ENCODE measurements around the gene CLRN2. TPM values are rescaled to one million over a fixed set of nuclear protein-coding genes. Genes with fewer than 3 reads are reported as not detected.
A peak's percentile ranks its signal among the peaks of the same experiment; 100 is the strongest.

CLRN2 gene
- total RNA-seq, 1 experiment from 2014 or later = not detected

GRCh38 chr4:17515445-17516407 is 761 bp downstream of the CLRN2 start:
- Mint-ChIP-seq H3K9me3 (no peaks in the 10 kb centered on the region), H3K36me3 (no peaks in the 10 kb centered on the region), H3K27ac (no peak overlapping the region), H3K4me3 (no peak overlapping the region), H3K4me1 (peaks cover 58% of the 10 kb centered on the region), H3K27me3 (ENCODE audit: low read depth) (peaks cover 3% of the 10 kb centered on the region; the same call in 1 of the 2 replicates)
- ATAC-seq = no peak
- ChIA-PET CTCF (interaction anchor here (0.5 kb wide), 1 partner anchor 289 kb away, joined by 3 read pairs; no protein-coding TSS in a partner anchor), POLR2A (no interaction called here)
- no peak for DNase-seq (ENCODE audit: low spot score)
- TF ChIP-seq NFATC4 (CRISPR knock-in tag; IDR thresholded peaks at IDR 0.05) (no peak), PRRX2 (CRISPR knock-in tag; IDR thresholded peaks at IDR 0.05) (no peak), ZNF671 (CRISPR knock-in tag; IDR thresholded peaks at IDR 0.05) (no peak), FOXJ3 (CRISPR knock-in tag; IDR thresholded peaks at IDR 0.05; ENCODE audit: borderline replicate concordance) (no peak), ZNF425 (CRISPR knock-in tag; conservative IDR thresholded peaks at IDR 0.05) (no peak), ZMAT4 (CRISPR knock-in tag; IDR thresholded peaks at IDR 0.05) (no peak), KAT7 (CRISPR knock-in tag; IDR thresholded peaks at IDR 0.05; ENCODE audit: borderline replicate concordance) (no peak), NFE2L1 (CRISPR knock-in tag; IDR thresholded peaks at IDR 0.05) (no peak), CREB1 (CRISPR knock-in tag; IDR thresholded peaks at IDR 0.05) (no peak), ZSCAN18 (CRISPR knock-in tag; IDR thresholded peaks at IDR 0.05) (no peak), HMGA2 (CRISPR knock-in tag; IDR thresholded peaks at IDR 0.05) (no peak), GABPB1 (CRISPR knock-in tag; IDR thresholded peaks at IDR 0.05) (no peak), ZBTB21 (CRISPR knock-in tag; IDR thresholded peaks at IDR 0.05; ENCODE audit: borderline replicate concordance) (no peak), ESRRA (CRISPR knock-in tag; IDR thresholded peaks at IDR 0.05; ENCODE audit: borderline replicate concordance) (no peak)

GRCh38 chr4:17516980-17517379 is 2.0 kb downstream of the CLRN2 start:
- no peak for TF ChIP-seq GRHL2 (CRISPR knock-in tag; IDR thresholded peaks at IDR 0.05; ENCODE audit: insufficient replicate concordance, severe bottlenecking)
- CTCF ChIA-PET = no interaction called here
- peak; percentile 18 for ATAC-seq
- H3K4me3 Mint-ChIP-seq = peak overlapping the region; percentile 35
- DNase-seq (ENCODE audit: low spot score) = no peak
- H3K36me3 Mint-ChIP-seq = no peaks in the 10 kb centered on the region
- peaks cover 50% of the 10 kb centered on the region for H3K4me1 Mint-ChIP-seq
- POLR2A ChIA-PET = no interaction called here
- H3K27me3 Mint-ChIP-seq (ENCODE audit: low read depth) = peaks cover 3% of the 10 kb centered on the region; the same call in 1 of the 2 replicates
- peaks cover 4% of the 10 kb centered on the region for H3K9me3 Mint-ChIP-seq
- H3K27ac Mint-ChIP-seq = peak overlapping the region; percentile 61; the same call in 1 of the 2 replicates

GRCh38 chr4:17517664-17518063 is 2.7 kb downstream of the CLRN2 start:
- POLR2A ChIA-PET = no interaction called here
- peaks cover 47% of the 10 kb centered on the region for H3K4me1 Mint-ChIP-seq
- TF ChIP-seq ZNF263 (CRISPR knock-in tag; IDR thresholded peaks at IDR 0.05; ENCODE audit: low read depth) (no peak), AR (CRISPR knock-in tag; IDR thresholded peaks at IDR 0.05) (no peak), PREB (CRISPR knock-in tag; IDR thresholded peaks at IDR 0.05; ENCODE audit: borderline replicate concordance) (no peak), EMX1 (CRISPR knock-in tag; IDR thresholded peaks at IDR 0.05) (no peak), ATF3 (CRISPR knock-in tag; conservative IDR thresholded peaks at IDR 0.05) (no peak), OVOL2 (CRISPR knock-in tag; IDR thresholded peaks at IDR 0.05; ENCODE audit: borderline replicate concordance) (no peak)
- 0 out of 2 replicates have a peak overlapping the region, but pooled peaks have one; percentile 81 for H3K27ac Mint-ChIP-seq
- ATAC-seq (peak; percentile 91), DNase-seq (ENCODE audit: low spot score) (no peak)
- CTCF ChIA-PET = no interaction called here
- peaks cover 3% of the 10 kb centered on the region; the same call in 1 of the 2 replicates for H3K27me3 Mint-ChIP-seq (ENCODE audit: low read depth)
- no peaks in the 10 kb centered on the region for H3K36me3 Mint-ChIP-seq
- H3K9me3 Mint-ChIP-seq = peaks cover 4% of the 10 kb centered on the region
- H3K4me3 Mint-ChIP-seq = no peak overlapping the region; the same call in 1 of the 2 replicates
